NCI-H2227 treated with DMSO at 0.1 percent for 48 hours (cell line): Measurements from ENCODE around the gene NTM.

Experiments used
- DNase-seq: peaks from one replicate; lab custom pipeline; 2025; lab: John Stamatoyannopoulos, UW

Gene NTM

DNA sequence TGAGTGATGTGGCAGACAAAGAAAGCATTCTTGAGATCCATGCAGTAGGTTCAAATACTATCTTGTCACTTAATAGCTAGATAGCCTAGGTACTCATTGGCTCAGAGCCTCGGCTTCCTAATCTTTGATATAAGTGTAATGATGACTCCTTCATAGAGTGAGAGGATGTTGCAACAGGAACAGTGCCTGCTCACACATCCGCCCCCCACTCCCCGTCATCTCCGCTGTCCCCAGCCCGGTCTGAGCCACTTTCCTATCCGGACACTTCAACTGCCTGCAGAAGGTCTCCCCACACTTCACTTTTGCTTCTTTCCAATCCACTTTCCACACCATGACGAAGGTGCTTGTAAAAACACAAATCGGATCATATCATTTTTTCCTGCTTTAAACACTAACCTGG, 128.8 kb downstream of the NTM start:
- DNase-seq: no peak

DNA sequence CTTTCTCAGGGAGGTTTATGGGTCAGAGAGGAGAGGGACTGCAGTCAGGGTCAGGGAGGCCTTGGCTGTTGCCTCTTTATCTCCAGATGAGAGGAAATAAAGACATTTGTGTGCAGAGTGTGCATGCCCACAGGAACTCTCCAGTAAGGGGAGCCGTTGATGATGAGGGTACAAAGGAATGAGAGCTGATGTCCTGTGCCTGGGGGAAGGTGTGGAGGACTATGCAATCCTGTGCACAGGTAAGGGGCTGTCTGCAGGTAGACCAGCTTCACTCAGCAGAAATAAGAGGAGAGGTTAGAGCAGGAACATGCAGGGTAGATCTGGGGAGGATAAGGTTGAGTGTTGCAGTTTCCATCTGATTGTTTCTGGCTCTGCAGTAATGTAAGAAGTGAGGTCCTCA, 132.6 kb downstream of the NTM start:
- DNase-seq: no peak

DNA sequence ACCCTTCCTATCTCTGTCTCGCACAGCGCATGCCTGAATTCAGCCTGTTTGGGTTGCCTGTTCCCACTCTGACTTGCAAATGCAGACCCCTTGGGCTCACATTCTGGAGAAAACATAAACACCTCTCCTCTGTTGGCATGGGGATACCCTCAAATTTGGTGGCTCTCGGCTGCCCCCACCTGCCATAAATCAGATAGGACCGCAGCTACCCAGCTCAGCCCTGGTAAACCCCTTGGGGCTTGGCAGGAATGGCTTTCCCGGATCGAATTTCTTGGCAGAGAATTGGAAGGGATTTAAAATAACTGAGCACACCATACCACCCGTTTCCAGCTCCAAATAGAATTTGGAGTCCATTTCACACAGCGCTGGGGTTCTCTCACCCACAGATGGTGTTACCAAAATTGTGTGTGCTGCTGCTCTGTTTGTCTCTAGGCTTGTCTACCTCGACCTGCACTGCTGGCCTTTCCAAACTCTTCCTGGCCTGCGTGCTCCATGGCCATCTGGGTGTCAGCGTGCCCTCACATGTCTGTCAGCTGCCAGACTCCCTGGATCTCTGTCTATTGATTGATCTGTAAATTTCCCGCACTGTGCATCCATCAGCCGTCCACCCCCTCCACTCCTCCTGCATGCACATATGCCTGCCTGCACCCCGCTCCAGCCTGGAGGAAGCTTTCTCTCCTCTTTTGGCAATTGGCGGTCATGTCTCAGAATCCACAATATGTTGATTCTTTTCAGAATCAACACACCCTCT, 134.0 kb downstream of the NTM start:
- DNase-seq: no peak

DNA sequence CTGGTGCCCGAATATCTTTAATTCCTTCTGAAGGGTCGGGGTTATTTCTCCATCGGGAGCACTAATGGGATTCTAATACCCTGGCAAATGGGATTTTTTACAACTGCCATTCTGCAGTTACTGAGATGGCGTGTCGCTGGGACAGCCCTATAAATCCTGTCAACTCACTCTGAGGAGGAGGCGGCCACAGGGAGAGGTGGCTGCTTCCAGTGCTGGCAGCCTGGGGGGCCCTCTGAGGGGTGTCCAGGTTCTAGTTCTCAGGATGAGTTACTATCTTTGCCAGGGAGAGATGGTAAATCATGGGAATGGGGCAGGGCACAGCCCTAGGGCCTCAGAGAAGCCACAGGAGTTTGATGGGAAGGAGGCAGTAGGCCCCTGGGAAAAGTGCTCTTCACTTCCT, 135.9 kb downstream of the NTM start:
- no peak for DNase-seq

DNA sequence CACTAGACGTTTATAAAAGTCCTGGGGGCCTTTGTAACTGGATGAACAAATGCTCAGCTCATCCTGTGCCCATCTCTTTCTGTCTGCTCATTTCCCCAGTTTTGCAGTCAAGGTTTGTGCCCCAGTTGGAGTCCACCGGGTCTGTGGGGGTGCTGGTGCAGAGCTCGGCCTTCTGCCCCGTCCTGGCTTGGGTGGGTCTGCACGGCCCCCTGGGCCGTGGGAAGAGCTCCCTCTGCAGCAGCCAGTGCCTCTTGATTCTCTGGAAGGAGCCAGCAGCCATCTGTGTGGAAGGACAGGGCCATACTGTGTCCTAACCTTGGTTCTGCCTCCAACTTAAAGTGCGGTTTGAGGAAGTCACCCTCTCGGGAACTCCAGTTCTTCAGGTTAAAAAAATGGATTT, 140.2 kb downstream of the NTM start:
- DNase-seq: no peak

DNA sequence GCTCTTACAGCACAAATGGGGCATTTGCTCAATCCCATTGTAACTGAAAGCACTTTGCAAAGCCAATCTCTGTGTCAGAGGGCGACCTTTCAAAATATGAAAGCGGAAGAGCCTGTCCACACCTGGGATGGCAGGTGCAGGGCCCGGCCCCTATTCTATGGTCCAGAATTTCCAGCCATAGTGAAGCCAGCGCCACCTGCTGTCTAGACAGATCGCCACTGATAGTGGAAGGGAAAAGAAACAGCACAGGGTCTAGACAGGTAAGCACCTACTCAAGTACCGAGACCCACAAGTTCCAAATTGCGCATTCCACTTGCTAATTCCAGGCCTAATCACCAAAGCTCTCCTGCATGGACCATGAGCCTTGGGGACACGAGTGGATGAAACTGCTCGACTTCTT, 141.4 kb downstream of the NTM start:
- DNase-seq: no peak

DNA sequence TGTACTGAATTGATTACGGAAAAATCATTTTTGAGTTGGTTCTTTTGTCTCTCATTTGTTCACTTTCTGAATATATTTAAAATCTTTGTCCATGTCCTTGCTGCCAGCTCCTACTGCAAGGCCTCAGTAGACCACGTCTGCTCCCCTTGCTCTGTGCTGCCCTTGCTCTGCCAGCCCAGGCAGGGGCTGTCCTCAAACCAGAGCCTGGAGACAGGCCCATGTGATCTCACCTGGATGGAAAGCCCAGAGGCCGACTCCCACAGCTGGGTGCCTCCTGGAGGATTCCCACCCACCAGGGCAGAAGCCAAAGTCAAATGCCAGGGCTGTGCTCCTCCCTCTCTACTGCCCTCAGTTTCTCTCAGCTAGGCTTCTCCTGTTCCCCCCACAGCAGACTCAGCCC, 141.8 kb downstream of the NTM start:
- no peak for DNase-seq

DNA sequence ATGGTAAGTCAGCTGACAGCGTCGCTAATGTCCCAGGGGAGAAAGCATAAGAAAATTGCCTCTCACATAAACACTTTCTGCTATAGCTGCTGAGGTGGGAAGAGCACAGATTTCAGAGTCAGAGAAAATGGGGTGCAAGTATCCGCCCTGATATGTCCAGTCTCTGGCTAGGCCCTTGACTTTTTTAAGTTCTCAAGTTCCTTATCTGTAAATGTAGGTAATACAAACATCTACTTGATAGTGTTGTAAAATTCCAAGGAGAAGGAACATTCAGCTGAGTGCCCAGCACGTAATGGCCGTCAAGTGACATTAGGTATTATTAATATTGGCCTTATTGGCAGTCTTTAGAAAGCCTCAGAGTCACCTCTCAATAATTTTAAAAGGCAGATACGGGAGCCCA, 143.6 kb downstream of the NTM start:
- no peak for DNase-seq

DNA sequence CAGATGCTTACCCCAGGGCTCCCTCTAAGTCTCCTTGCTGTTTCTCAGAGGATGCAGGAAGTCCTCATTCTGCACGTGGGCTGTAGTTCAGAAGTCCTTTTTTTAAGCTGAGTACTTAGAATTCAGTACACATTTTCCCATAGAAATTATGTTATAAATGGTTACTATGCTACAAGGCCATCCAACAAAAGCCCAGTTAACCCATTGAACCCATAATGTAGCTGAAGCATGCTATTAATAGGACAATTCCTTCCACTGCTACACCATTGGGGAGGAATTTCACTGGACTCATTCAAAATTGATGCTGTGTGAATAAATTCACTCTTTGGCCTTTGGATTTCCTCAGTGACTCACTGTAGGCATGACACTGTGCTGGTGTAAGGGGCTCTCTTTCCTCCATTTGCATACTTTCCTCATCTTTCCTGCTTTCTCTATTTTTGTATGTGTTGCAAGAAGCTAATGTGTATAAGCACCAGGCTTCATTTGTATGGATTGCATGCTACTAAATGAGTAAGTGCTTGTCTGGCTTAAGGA, 148.0 kb downstream of the NTM start:
- no peak for DNase-seq

DNA sequence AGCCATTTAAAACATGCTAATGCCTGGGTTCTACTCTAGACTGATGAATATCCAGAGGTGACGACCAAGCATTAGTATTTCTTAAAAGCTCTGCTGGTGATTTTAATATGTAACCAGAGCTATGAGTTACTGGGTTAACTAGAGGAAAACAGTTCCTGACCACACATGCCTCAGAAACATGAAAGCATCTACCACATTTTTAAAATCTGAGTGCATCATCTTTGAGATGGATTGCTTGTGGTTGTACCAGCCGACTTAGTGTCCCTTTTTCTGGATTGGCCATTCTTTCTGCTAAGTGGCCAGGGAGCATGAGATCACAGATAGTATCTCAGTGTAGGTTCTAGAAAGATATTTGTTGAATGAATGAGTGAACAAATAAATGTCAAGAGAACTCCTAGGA, 152.4 kb downstream of the NTM start:
- DNase-seq: no peak

DNA sequence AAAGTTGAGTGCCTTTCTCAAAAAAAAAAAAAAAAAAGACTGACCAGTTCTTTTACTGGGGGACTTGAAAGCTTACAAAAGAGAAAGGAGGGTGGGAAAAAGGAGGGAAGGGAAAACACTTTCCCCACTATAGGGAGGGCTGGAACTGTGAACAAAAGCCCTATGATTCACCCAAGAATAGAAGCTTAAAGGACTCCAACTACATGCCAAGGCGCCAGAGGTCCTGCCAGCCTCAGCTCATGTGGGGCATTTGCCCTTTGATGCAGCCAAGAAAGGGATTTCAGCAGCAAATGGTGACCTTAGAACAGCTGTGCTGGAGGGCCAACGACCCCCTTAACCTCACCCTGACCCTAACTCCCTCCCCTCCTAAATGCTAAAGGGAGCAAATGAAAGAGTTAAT, 160.0 kb downstream of the NTM start:
- DNase-seq: no peak

DNA sequence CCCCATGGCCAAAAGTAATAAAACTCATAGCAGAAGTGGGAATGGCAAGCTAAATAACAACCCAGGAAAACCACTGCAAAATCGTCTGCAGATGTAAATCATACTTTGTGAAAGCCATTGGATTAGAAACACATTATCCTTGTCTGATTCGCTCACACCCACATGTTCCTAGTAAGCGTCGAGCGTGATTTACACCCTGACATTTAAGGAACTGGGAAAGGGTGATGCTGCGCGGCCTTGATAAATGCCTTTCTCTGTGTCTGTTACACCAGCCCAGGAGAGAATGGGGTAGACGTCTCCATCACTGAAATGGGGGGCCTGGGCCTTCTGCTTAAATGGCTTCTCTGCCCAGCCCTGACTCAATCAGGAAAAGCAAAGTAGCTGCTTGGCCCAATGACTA, 162.7 kb downstream of the NTM start:
- DNase-seq: no peak

DNA sequence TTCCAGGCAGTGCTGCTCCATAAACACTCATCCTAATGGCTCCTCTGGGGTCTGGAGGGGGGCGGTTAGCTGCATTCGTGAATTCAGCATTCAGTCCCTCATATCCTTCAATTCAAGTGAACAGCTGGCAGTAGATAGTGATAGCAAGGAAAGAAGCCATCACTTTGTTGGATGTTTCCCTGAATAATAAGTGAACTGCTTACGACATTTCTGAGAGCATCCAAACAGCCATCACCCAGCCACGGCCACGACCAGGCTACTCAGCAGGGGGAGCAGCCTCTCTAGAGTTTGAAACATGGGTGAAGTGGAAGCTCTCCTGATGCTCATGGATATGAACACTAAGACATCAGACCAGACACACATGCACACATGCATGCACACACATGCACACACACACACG, 163.6 kb downstream of the NTM start:
- DNase-seq: no peak

DNA sequence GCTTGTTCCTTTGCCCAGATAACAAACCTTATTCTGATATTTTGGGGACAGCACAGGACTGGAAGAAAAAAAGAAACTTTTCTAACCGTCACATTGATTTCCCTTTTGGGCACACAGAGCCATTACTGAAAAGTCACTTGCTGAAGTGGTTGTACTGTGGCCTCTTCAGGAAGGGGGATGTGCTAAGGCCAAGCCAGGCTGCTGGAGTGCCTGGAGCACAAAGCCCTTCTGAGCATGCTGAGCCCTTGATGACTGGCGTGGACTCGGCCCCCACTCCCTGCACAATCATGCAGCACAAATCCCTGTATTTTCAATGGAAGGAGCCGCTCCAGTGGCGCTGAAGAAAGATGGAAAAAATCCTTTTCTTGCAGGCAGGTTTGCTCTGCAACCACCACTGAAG, 164.2 kb downstream of the NTM start:
- DNase-seq: no peak

DNA sequence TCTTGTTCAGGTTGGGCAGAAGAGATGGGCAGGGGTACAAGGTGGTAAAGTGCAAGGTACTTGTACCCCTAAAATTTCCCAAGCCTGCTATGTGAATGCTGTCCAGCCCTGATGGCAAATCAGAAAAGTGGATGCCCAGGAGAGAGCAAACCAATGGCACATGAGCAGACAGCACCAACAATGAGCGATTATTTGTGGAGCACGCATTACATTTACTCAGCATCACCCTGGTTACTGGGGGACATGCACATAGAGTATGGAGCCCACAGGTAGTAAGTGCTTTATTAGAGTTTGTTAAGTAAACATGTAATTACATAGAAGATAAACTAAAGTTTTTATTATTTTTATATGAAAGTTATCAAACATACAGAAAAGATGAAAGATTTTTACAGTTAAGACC, 165.7 kb downstream of the NTM start:
- no peak for DNase-seq

DNA sequence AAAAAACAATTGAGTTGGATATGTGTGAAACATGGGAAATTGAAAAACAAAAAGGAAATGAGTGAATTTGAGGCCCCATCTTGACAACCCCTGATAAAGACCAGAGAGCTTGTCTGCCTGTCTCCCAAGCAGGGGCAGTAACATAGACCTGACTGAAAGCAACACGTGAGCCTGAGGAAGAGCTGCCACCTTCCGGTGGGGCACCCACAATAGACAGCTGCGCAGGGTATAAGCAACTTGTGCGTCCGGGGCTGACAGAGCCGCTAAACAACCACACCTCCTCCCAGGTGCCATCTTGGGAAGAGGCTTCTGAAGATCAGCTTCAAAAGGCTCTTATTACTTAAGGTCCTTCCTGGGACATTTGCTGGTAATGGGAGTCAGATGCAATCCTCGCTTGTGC, 166.8 kb downstream of the NTM start:
- no peak for DNase-seq

DNA sequence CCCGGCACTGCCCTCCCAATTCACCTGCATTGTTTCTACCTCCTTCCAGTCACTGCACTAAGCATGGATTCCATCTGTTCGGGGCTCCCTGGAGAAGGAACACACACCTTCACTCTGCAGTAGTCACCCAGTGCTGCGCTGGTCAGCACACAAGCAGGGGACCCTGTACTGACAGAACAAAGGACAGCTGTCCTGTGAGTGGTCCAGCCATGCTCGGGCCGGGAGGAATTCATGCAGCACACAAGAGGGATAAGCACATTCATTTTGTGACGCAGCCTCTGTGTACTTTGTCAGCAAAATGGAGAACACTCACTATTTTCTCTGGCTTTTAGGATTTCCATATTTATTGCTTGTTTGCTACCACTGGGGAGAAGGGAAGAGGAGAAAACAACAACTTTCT, 167.3 kb downstream of the NTM start:
- no peak for DNase-seq

DNA sequence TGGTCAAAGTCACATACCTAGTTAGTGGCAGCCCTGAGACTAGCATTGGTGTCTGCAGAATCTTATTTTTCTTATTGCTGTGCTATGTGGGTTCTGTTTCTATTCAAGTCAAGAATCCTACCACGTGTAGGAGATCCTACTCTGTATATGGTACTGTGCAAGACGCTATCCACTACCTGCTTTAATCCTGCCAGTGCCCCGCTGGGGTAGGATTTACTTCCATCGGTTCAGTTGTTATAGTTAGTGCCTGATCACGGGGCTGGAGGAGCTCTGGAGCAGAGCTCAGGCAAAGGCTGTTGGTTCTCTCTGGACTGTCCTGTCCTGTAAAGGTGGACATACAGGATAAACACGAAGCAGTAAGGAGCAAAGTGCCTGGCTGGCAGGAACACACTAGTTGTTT, 167.9 kb downstream of the NTM start:
- no peak for DNase-seq

DNA sequence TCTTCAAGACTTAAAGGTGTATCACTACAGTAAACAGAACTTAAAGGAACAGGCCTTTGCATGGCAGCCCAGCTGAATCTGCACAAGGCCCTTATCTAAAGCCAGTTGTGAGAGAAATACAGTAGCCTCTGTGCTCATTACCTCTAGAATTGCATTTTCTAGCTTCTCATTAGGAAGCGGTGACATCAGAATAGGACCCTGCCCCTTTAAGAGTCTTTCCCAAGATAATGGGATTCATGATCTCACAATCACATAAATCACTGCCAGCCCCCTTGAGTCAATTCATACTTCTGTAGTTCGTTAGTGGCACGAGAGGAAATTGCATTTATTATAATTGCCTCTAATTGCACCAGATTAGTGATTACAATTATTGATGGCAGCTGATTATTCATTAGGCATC, 170.3 kb downstream of the NTM start:
- no peak for DNase-seq

DNA sequence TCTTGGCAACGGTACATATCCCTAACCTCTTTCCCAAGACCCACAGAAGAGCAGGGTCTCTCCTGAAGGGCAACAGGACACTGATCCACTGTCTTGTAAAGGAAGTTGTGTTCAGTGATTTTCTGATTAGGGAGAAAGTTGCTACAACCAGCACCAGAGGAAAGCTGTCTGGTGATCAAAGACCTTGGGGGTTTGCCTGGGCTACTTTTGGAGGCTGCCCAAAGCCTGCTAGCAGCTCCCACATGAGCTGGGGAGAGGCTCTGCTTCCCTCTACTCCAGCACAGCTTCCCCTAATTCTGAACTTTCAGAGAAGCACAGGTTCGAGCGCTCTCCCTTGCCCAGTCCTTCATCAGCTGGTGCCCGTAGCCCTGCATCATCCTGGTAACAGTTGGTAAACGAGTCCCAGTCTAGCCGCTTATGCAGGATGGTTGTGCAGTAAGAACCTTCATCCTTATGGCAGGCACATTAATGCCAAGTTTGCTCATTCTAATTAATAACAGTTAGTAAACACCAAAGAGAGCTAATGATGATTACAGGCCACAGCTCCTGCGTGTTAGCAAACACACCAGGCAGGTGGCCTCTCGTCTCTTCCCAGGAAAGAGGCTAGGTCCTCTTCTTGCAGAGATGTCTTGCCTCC, 173.1 kb downstream of the NTM start:
- no peak for DNase-seq

DNA sequence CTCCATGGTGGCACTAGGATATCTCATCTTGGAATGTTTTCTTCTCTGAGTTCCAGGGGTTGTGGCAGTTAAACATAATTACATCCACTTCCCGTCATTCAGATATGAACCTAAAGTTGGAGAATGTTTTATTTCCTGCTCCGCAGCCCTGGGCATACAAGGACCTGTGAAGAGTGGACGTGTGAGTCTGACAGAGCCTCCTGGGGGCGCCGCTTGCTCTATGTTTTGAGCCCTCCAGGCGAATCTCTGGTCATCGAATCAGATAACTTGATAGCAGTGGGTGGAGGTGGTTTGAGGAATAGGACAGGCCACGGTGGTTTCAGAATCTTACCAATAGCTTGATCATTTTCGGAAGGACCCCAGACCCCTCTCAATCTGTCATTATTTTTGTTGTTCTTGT, 174.2 kb downstream of the NTM start:
- DNase-seq: no peak

DNA sequence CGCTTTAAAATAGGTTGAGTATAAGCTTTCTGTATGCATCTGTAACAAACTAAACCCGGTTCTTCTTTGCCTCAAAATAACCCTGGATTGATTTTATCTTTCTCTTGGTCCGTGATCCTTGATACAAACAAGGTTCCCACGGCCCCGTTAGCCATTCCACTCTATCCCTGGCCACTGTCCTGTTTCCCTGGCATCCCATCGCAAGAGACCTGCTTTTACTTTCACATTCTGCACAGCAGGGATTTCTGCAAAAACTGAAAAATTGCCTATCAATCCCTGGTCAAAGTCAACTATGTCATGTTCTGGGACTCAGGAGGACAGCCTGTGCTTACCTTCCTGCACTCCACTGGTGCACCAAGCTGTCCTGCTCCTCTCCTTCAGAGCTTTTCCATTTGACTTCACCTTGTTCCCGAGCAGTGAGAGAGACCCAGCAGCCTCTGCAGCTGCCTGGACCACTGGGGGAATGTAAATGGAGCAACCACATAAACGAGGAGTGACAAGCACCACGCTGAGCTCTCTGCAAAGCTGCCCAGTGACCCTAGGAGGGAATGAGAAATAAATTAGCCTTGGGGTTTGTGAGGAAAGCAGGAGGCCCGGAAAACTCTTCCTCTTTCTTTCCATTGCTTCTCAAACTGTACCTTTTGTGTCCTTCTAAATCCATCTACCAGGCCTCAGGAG, 175.9 kb downstream of the NTM start:
- DNase-seq: no peak

DNA sequence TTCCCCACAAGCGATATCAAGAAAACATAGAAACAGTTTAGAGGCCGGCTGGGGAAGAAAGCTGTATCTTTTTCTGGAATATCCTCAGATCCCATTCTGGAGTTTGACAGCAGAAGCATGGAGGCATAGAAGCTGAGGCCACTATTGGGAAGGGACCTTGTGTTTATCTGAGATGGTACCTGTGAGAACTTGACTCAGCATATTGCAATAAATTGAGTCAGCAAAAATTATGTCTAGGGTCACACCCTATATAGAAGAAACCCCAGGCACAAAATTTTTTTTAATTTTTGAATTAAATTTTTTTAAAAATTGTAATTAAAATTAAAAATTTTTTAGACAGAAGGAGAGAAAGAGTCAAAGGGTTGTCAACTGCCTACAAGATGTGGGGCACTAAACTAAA, 178.7 kb downstream of the NTM start:
- no peak for DNase-seq
